SKM-1 treated with dmso at 0.1 percent for 144 hours (cell line): Measurements from ENCODE around the gene LDAF1.
"Not testable (repeated sequence)": the region's sequence is repeated elsewhere in the genome, so short reads cannot be mapped to it uniquely, and the experiment has no call there.

Source experiments
- DNase-seq: peaks from one replicate; lab custom pipeline; 2025; ENCODE audit not compliant: unreplicated experiment; lab: John Stamatoyannopoulos, UW

The LDAF1 gene

GRCh38 chr16:21194771-21195301, 36.4 kb downstream of the LDAF1 start:
- DNase-seq = no peak

GRCh38 chr16:21195330-21195729, 36.9 kb downstream of the LDAF1 start:
- DNase-seq = not testable (repeated sequence)

- DNase-seq = peak; percentile 34
Observed at GRCh38 chr16:21197112-21197511, 38.6 kb downstream of the LDAF1 start.

GRCh38 chr16:21197621-21198020, 39.1 kb downstream of the LDAF1 start:
- DNase-seq = no peak

GRCh38 chr16:21199607-21200218, 41.2 kb downstream of the LDAF1 start:
- DNase-seq = no peak

GRCh38 chr16:21203155-21203797, 44.8 kb downstream of the LDAF1 start:
- no peak for DNase-seq

- no peak for DNase-seq
Observed at GRCh38 chr16:21205303-21205702, 46.8 kb downstream of the LDAF1 start.

- DNase-seq = no peak
Observed at GRCh38 chr16:21206550-21206949, 48.1 kb downstream of the LDAF1 start.

GRCh38 chr16:21208446-21209230, 50.2 kb downstream of the LDAF1 start:
- DNase-seq = no peak

GRCh38 chr16:21211486-21211885, 53.0 kb downstream of the LDAF1 start, which contains the start of gene ZP2:
TSS of gene ZP2 (minus strand) at chr16:21211574. CDS start at chr16:21211547, 27 bp downstream.
- DNase-seq = no peak

GRCh38 chr16:21214086-21214485, 55.6 kb downstream of the LDAF1 start:
- no peak for DNase-seq

- DNase-seq = no peak
Observed at GRCh38 chr16:21217121-21217520, 58.6 kb downstream of the LDAF1 start.

GRCh38 chr16:21218153-21218552, 59.7 kb downstream of the LDAF1 start:
- peak; percentile 32 for DNase-seq

GRCh38 chr16:21219551-21219950, 61.1 kb downstream of the LDAF1 start:
- no peak for DNase-seq

- no peak for DNase-seq
Observed at GRCh38 chr16:21222495-21223337, 64.2 kb downstream of the LDAF1 start.

- DNase-seq = no peak
Observed at GRCh38 chr16:21223787-21224186, 65.3 kb downstream of the LDAF1 start.

GRCh38 chr16:21224800-21225199, 66.3 kb downstream of the LDAF1 start:
- no peak for DNase-seq

GRCh38 chr16:21226749-21227148, 68.3 kb downstream of the LDAF1 start:
- DNase-seq = no peak

- DNase-seq = peak; percentile 67
Observed at GRCh38 chr16:21227866-21228265, 69.4 kb downstream of the LDAF1 start.

- DNase-seq = no peak
Observed at GRCh38 chr16:21228361-21228872, 69.9 kb downstream of the LDAF1 start.
